ENCODE measurements around the gene PTGES3L. TPM values are rescaled to one million over a fixed set of nuclear protein-coding genes. Genes with fewer than 3 reads are reported as not detected.

The PTGES3L gene
- total RNA-seq, 1 donor, result under 0.01 TPM

DNA sequence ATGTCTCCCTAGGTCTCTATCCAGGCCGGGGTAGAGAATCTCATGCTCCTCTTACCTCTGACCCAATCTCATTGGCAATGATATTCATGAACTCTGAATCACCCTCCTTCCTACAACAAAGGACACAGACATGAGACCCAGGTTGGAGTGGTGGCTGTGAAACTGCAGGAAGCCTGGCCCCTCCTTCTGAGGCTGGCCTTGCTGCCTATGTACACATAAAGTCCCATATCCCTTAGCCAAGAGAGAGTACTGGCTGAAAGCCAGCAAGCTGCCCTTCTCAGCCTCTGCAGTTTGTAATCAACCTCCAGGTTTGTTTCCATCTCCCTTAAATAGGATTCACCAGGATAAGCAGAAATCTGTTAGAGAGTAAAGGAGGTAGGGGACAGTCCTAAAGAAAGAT is 26.2 kb downstream of the PTGES3L start:
- Histone ChIP-seq H3K9me3 (ENCODE audit: low read depth, low read length) (no peaks in the 10 kb centered on the region), H3K4me2 (ENCODE audit: insufficient read depth, low read length) (no peak overlapping the region), H3K27me3 (ENCODE audit: insufficient read depth, low read length) (no peaks in the 10 kb centered on the region), H3K27ac (ENCODE audit: low read depth, low read length) (no peak overlapping the region), H2AFZ (ENCODE audit: low read length) (no peak overlapping the region), H3K36me3 (ENCODE audit: insufficient read depth, low read length) (peaks cover 70% of the 10 kb centered on the region), H3K4me3 (ENCODE audit: insufficient read depth, low read length) (no peak overlapping the region), H3K4me1 (ENCODE audit: insufficient read depth, low read length) (no peaks in the 10 kb centered on the region), H4K20me1 (ENCODE audit: insufficient read depth, low read length) (no peaks in the 10 kb centered on the region), H3K79me2 (ENCODE audit: insufficient read depth, low read length) (no peaks in the 10 kb centered on the region)
- TF ChIP-seq, protein P1, sequence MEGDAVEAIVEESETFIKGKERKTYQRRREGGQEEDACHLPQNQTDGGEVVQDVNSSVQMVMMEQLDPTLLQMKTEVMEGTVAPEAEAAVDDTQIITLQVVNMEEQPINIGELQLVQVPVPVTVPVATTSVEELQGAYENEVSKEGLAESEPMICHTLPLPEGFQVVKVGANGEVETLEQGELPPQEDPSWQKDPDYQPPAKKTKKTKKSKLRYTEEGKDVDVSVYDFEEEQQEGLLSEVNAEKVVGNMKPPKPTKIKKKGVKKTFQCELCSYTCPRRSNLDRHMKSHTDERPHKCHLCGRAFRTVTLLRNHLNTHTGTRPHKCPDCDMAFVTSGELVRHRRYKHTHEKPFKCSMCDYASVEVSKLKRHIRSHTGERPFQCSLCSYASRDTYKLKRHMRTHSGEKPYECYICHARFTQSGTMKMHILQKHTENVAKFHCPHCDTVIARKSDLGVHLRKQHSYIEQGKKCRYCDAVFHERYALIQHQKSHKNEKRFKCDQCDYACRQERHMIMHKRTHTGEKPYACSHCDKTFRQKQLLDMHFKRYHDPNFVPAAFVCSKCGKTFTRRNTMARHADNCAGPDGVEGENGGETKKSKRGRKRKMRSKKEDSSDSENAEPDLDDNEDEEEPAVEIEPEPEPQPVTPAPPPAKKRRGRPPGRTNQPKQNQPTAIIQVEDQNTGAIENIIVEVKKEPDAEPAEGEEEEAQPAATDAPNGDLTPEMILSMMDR (IDR thresholded peaks at IDR 0.05; ENCODE audit: extremely low read depth, low read depth, low read length), result no peak
- no peak for DNase-seq (ENCODE audit: insufficient read length, low spot score, missing footprints)

DNA sequence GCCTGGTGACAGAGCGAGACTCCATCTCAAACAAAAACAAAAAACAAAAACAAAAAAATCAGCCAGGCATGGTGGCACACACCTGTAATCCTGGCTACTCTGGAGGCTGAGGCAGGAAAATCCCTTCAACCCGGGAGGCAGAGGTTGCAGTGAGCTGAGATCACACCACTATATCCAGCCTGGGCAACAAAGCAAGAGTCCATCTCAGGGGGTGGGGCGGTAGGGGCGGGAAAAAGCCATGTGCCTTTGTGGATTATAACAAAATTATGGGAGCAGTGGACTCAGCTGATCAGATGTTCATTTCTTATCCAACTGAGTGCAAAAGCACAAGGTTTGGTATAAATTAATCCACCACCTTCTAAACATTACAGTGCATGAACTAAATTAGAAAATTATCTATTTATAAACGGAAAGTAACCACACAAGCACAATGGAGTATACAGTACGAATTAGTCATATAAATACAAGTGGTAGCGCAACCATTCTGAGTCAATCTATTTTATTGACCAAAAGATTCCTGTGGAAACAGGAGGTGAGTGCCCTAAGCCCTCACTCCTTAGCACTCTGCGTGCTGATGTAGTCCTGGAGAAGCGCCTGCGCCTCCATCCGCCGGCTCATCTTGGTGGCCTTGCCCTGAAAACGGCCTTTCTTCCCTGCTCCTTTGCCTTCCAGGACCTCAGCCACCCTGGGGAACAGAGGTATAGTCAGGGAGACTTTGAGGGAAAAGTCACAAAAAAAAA is 29.7 kb downstream of the PTGES3L start:
- no peaks in the 10 kb centered on the region for H3K79me2 ChIP-seq (ENCODE audit: insufficient read depth, low read length)
- no peak for DNase-seq (ENCODE audit: insufficient read length, low spot score, missing footprints)
- no peaks in the 10 kb centered on the region for H3K9me3 ChIP-seq (ENCODE audit: low read depth, low read length)
- no peaks in the 10 kb centered on the region for H3K27me3 ChIP-seq (ENCODE audit: insufficient read depth, low read length)
- TF ChIP-seq, protein P1 (IDR thresholded peaks at IDR 0.05; ENCODE audit: extremely low read depth, low read depth, low read length), result no peak
- no peaks in the 10 kb centered on the region for H4K20me1 ChIP-seq (ENCODE audit: insufficient read depth, low read length)
- no peak overlapping the region for H2AFZ ChIP-seq (ENCODE audit: low read length)
- peaks cover 49% of the 10 kb centered on the region for H3K36me3 ChIP-seq (ENCODE audit: insufficient read depth, low read length)
- no peak overlapping the region for H3K4me2 ChIP-seq (ENCODE audit: insufficient read depth, low read length)
- no peak overlapping the region for H3K27ac ChIP-seq (ENCODE audit: low read depth, low read length)
- no peak overlapping the region for H3K4me3 ChIP-seq (ENCODE audit: insufficient read depth, low read length)
- H3K4me1 ChIP-seq (ENCODE audit: insufficient read depth, low read length), result no peaks in the 10 kb centered on the region

DNA sequence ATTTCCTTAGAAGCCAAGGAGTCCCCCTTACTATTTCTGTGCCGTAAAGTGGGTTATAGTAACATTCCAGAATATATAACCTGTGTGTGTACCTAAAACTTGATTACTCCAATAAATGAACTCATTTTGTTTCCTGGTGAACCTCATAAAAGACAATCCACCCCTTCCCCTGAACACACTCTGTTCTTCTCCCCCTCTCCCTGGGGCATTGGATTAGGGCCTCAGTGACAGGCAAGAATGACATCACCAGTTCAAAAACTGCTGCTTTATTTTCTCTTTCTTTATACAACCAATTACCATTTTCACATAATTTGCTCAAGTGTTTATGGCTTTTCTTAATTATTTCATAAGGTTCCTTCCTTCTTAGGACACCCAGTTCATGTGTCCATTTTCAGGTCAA is 33.1 kb downstream of the PTGES3L start:
- H3K9me3 ChIP-seq (ENCODE audit: low read depth, low read length), result no peaks in the 10 kb centered on the region
- H3K27ac ChIP-seq (ENCODE audit: low read depth, low read length), result no peak overlapping the region
- no peaks in the 10 kb centered on the region for H3K27me3 ChIP-seq (ENCODE audit: insufficient read depth, low read length)
- TF ChIP-seq, protein P1 (IDR thresholded peaks at IDR 0.05; ENCODE audit: extremely low read depth, low read depth, low read length), result no peak
- H2AFZ ChIP-seq (ENCODE audit: low read length), result no peak overlapping the region
- no peak overlapping the region for H3K4me2 ChIP-seq (ENCODE audit: insufficient read depth, low read length)
- H3K36me3 ChIP-seq (ENCODE audit: insufficient read depth, low read length), result peaks cover 24% of the 10 kb centered on the region
- H3K79me2 ChIP-seq (ENCODE audit: insufficient read depth, low read length), result no peaks in the 10 kb centered on the region
- H3K4me1 ChIP-seq (ENCODE audit: insufficient read depth, low read length), result no peaks in the 10 kb centered on the region
- H4K20me1 ChIP-seq (ENCODE audit: insufficient read depth, low read length), result no peaks in the 10 kb centered on the region
- no peak for DNase-seq (ENCODE audit: insufficient read length, low spot score, missing footprints)
- no peak overlapping the region for H3K4me3 ChIP-seq (ENCODE audit: insufficient read depth, low read length)

DNA sequence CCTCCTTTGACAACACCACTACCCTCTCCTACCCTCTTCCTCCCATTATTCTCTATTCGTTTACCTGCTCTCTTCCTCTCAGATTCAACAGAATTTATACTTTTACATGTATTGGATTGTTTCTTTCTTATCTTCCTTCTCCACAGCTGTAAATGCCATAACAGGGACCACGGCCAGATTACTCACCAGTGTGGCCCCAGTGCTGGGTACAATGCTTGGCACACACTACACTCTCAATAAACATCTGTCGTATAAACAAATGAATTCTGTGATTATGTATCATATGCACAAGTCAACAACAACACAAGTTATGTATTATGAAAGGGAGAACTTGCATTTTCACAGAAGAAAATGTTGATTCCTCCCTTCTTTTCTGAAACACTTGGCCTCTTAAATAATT is 35.7 kb downstream of the PTGES3L start:
- no peaks in the 10 kb centered on the region for H3K79me2 ChIP-seq (ENCODE audit: insufficient read depth, low read length)
- H3K36me3 ChIP-seq (ENCODE audit: insufficient read depth, low read length), result peaks cover 6% of the 10 kb centered on the region
- no peak overlapping the region for H3K4me3 ChIP-seq (ENCODE audit: insufficient read depth, low read length)
- no peak overlapping the region for H3K27ac ChIP-seq (ENCODE audit: low read depth, low read length)
- no peaks in the 10 kb centered on the region for H3K9me3 ChIP-seq (ENCODE audit: low read depth, low read length)
- no peaks in the 10 kb centered on the region for H4K20me1 ChIP-seq (ENCODE audit: insufficient read depth, low read length)
- no peak overlapping the region for H3K4me2 ChIP-seq (ENCODE audit: insufficient read depth, low read length)
- no peaks in the 10 kb centered on the region for H3K27me3 ChIP-seq (ENCODE audit: insufficient read depth, low read length)
- DNase-seq (ENCODE audit: insufficient read length, low spot score, missing footprints), result no peak
- H2AFZ ChIP-seq (ENCODE audit: low read length), result no peak overlapping the region
- no peaks in the 10 kb centered on the region for H3K4me1 ChIP-seq (ENCODE audit: insufficient read depth, low read length)
- TF ChIP-seq, protein P1 (IDR thresholded peaks at IDR 0.05; ENCODE audit: extremely low read depth, low read depth, low read length), result no peak
